ENCODE results near the gene SDK2. TPM values are rescaled to one million over a fixed set of nuclear protein-coding genes. Genes with fewer than 3 reads are reported as not detected.

SDK2 gene
- total RNA-seq, 2 donors from 2014 or later, result 0.94 to 2.1 TPM

- ATAC-seq (no peak), DNase-seq (no peak)
- intact Hi-C loops (cut with DNase I), result no loop called here
Observed at GRCh38 chr17:73508057-73508930, 136.0 kb downstream of the SDK2 start.

DNA sequence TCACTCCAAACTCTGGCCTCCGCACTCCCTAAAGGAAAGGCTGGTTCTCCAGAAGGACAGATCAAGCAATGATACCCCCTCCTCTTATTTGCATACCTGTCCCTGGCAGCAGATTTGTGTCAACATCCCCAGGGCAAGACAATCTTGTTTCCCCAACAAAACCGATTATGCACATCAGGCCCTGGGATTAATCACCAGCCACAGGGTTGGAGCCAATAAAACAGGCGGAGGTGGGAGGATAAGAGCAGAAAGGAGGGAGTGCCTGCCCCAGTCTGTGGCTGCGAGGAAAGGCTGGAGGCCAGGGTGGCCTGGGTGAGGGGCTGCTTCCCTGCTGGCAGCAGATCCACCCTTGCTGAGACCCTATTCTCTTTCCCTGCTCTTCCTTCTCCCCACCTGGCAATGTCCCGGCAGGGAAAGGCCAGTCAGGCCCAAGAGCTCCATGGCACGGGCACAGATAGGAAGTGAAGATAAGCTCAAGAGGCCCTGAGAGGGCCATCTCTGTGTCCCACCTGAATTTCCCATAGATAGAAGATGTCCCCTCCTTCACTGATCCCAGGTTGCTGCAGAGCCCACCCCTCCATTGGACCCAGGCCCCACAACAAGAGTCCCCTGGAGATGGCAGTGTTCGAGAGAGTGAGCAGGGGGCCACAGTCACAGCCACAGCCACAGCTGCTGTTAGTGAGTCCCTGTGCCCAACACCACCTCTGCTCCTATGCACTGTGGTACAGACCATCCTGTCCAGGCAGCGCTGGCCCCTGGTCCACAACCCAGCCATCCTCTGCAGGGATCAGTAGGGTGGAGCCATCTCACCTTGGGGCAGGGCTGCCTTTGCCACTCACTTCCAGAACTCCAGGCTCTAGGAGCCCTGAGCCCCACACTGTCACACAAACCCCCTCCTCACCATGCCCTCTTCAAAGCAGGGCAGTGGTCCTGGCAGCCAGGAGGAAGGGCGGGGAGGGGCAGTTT, 137.5 kb downstream of the SDK2 start:
- DNase-seq (no peak), ATAC-seq (no peak)
- intact Hi-C loops (cut with DNase I), result no loop called here

GRCh38 chr17:73503560-73503959, 140.7 kb downstream of the SDK2 start:
- DNase-seq (no peak), ATAC-seq (no peak)
- intact Hi-C loops (cut with DNase I), result no loop called here

DNA sequence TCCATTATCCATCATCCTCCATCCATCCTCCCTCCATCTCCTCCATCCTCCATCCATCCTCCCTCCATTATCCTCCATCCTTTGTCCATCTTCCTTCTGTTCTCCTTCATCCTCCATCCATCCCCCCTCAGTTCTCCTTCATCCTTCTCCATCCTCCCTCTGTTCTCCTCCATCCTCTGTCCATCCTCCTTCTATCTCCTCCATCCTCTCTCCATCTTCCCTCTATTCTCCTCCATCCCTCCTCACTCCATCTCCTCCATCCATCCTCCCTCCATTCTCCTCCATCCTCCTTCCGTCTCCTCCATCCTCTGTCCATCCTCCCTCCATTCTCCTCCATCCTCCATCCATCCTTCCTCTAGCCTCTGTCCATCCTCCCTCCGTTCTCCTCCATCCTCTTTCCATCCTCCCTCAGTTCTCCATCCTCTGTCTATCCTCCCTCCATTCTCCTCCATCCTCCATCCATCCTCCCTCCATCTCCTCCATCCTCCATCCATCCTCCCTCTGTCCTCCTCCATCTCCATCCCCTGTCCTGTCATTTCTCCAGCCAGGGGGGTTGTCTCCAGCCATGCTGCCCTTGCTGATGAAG, 143.7 kb downstream of the SDK2 start:
- intact Hi-C loops (cut with DNase I), result no loop called here
- DNase-seq (no peak), ATAC-seq (no peak)

DNA sequence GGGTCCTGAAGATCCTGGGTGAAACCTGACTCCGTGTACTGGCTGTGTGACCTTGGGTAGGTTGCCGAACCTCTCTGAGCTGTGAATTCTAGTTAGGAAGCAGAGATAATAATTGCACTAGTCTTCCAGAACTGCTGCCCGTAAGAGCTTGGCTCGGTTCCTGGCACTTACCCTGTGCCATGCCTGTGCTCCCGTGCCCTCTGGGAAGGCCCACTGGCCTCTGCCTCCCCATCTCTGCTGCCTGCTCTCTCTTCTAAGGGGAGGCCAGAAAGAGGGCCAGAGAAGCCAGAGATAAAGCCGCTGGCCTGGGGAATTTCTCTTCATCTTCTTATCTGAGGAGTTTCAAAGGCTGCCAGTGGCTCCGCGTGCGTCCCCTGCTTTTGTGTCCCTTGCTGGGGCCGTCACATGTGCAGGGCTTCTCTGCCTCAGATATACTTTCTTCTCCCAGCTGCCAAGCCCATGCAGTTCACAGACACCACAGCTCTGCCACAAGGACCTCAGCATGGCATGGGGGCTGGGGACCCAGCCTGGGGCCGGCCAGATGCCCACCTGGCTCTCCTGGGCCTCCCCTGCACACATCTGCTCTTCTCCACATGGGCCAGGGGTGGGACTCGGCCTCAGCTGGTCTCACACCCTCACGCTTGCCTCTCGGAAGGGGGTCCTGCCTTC, 145.2 kb downstream of the SDK2 start:
- ATAC-seq (peak in 1 of 2 donors; percentile 31), DNase-seq (no peak)
- intact Hi-C loops (cut with DNase I), result no loop called here

- DNase-seq, result no peak
Observed at GRCh38 chr17:73498176-73498575, 146.1 kb downstream of the SDK2 start.

DNA sequence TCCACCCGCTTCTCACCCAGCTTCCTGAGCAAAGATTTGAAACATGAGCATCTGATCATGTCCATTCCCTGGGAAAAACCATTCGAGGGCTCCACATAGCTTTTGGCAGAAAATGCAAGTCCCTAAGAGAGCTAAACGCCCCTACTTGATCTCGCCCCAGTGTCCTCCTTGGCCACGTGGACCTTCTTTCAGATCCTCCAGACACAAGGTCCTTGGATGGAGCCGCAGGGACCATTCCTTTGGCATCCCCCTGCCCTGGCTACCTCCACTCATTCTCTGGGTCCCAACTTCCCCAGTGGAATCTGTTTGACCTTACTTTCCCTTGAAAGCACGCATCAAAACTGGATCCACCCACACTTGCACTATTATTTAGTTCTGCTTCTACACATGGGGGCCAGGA, 146.5 kb downstream of the SDK2 start:
- intact Hi-C loops (cut with DNase I), result no loop called here
- DNase-seq (no peak), ATAC-seq (no peak)

More at GRCh38 chr17:73498176-73498575, 146.1 kb downstream of the SDK2 start:
- intact Hi-C loops (cut with DNase I), result no loop called here
- no peak for ATAC-seq

GRCh38 chr17:73496232-73496631, 148.0 kb downstream of the SDK2 start:
- intact Hi-C loops (cut with DNase I), result no loop called here
- no peak for DNase-seq
- ATAC-seq, result no peak

DNA sequence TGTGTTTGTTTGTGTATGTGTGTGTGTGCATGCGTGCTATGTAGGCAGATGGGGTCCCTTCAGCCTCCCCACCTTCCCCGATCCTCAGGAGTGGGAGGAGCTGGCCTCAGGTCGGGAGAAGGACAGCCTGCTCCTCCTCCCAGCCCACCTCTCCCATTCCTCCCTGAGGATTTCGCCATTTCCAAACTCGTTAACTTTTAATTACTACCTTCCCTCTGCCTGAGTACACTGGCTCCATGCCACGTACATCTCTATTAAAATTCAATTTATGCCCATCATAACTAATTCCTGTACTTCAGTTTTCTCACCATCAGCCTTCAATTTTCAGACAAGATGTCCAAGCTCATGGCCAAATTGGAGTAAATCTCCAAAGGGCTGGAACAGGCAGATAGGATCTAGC, 148.6 kb downstream of the SDK2 start:
- DNase-seq (no peak), ATAC-seq (no peak)
- intact Hi-C loops (cut with DNase I), result no loop called here

- intact Hi-C loops (cut with DNase I), result no loop called here
- no peak for DNase-seq
- no peak for ATAC-seq
Observed at GRCh38 chr17:73494950-73495349, 149.3 kb downstream of the SDK2 start.

DNA sequence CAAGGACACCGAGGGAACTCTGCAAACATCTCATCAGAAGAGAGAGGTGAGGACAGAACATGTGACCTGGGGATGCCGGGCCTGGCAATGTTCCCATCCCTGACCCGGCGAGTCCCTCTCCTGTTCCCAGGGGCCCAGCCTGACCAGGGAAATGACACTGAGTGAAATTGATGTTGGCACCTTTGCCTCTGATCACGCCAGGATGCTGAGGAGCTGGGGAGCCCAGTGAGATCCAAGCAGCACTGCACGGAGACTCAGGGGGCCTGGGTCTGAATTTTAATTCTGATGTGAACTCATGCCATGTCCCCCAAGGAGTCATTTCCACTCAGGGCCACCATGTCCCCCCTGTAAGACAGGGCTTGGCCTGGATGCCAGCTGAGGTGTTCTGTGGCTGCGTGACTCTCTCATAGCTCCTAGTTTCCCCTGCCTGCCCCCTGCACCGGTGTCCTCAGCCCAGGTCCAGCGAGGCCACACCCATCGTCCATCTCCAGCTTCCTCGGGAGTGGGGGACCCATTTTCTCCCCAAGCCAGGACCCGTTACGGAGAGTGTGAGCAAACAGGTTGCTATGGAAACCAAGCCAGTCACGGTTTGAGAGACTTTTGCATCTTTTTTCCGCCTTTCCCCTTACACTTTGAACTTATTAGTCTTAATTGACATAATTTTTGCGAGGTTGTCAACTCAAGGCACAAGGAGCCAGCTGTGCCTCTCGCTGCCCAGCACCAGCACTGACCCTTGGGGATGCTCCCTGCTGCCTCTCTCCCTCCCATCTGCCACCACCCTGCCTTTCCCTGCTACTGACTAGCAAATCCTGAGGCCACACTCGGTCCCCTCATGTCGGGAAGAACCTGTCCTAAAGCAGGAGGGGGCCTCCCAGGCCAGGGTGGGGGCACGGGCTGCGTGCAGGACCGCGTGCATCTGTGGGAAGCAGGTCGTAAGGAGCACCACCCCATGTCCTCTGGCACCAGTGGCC, 150.0 kb downstream of the SDK2 start:
- DNase-seq (no peak), ATAC-seq (no peak)
- intact Hi-C loops (cut with DNase I), result no loop called here

DNA sequence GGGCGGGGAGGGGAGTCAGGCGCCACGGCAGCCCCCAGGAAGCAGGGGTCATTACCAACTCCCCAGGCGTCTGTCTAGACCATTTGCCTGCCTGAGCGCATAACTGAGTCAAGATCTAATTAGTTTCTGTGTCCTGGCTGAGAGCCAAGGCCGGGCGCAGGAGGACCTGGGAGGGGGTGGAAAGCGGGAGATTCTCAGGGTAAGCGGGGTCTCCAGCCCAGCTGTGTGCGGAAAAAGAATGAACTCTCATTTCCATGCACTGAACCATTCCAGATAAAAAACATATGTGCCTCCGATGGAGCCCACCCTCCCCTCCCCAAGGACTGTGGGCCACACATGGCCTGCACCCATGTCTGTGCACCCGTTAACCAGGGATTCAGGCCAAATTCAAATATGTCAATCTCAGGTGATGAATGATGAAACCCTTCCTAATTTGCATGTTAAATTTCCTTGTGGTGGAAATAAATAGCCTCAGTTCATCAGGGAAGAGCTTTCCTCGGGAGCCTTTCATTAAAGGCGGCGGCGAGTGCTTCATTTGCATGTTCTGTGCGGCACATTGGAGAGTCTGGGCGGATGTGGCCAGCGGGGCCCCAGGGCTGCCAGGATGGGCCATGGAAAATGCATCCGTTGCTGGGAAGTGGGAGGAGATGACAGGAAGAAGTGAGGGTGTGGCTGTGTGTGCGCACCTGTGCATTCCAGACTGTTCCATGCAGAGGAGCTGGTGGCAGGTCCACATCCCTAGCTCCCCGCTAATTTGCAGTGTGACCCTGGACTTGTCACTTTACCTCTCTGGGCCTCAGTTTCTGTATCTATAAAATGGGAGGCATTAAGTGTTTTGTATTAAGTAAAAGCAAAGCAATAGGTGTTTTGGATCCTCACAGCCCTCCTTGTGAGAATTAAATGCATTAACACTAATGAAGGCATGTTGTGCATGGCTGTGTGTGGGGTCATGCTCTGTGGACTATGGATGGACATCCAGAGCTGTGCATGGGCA, 151.1 kb downstream of the SDK2 start:
- no peak for DNase-seq
- intact Hi-C loops (cut with DNase I), result no loop called here
- ATAC-seq, result no peak

GRCh38 chr17:73492125-73492820, 152.0 kb downstream of the SDK2 start:
- ATAC-seq, result no peak
- DNase-seq, result no peak
- intact Hi-C loops (cut with DNase I), result no loop called here

GRCh38 chr17:73491648-73492047, 152.6 kb downstream of the SDK2 start:
- ATAC-seq (no peak), DNase-seq (no peak)

GRCh38 chr17:73490851-73491250, 153.4 kb downstream of the SDK2 start:
- intact Hi-C loops (cut with DNase I), result no loop called here
- ATAC-seq, result no peak
- no peak for DNase-seq

More at GRCh38 chr17:73491648-73492047, 152.6 kb downstream of the SDK2 start:
- intact Hi-C loops (cut with DNase I), result no loop called here

GRCh38 chr17:73489991-73490390, 154.3 kb downstream of the SDK2 start:
- DNase-seq (no peak), ATAC-seq (no peak)
- intact Hi-C loops (cut with DNase I), result no loop called here

All from left cardiac atrium (tissue), 4 donors.